Central memory CD4-positive, alpha-beta T cell (primary cell): ENCODE results near the gene CTNNB1.

Experiments used
- DNase-seq: peaks from one replicate; pipeline ENCODE4 v3.0.0; 2022

CTNNB1 gene

DNA sequence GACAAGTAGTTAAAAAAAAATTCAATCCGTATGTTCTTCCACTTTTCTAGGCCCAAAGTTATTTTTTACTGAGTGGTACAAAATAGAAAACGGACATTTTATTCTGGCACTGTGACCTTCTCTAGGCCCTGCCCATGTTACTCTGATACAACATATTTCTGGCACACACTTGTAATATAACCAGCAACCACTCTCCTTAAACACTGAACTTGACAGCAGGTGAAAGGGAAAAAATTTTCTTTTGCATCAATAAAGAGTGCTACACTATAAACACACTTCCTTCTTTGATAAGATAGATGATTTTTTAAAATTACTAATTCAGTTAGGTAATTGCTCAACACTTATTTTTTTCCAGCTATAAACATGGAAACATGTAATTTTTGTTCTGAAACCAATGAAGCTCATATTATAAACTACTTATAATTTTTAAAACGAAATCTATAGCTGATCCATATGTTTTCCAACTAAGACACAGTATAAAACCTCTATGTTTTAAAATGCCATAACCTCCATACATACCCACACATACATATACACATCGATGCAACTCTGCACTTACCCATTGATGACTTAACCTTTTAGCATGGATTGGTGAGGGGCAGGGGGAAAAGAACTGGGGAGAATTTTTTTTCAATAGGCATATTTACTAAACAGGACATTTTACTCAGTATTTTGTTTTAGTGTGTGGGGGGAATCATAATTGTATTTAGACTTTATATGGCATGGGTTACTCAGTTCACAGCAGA is 5.3 kb upstream of the CTNNB1 start:
- DNase-seq: no peak

DNA sequence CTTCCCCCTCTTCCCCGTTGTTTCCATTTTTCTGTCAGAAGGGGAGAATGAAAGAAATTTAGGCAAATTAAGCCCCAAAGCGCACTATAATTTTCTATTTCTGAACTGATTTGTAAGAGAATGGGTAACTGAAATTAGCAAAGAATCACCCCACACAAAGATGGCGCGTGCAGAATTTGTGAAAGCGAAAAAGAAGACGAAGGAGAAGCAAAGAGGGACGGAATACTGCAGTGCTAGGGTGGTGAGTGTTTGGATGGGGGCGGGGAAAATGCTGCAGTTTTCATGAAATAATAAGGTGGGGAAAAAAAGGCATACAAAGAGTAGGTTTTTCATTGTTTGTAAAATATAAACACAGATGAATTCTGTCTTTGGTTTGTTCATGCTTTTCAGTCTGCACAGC is 4.6 kb upstream of the CTNNB1 start:
- DNase-seq: no peak

DNA sequence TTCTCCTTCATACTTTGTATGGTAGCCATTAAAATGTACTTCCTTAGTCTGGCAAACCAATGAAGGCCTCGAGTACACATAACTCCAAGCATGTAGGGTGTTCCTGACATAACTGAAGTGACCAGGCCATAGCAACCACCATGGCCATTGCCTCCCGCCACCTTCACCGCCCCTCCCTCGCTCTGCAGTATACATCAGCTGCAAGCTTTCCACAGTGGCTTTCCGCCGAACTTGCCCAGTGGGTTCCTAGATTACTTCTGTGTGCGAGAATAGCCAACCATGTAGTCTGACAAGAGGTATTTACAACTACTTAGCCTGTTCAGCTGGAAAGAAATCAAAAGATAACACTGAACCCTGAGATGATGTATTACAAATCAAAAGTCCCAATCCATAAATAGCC is 3.4 kb upstream of the CTNNB1 start:
- DNase-seq: no peak

DNA sequence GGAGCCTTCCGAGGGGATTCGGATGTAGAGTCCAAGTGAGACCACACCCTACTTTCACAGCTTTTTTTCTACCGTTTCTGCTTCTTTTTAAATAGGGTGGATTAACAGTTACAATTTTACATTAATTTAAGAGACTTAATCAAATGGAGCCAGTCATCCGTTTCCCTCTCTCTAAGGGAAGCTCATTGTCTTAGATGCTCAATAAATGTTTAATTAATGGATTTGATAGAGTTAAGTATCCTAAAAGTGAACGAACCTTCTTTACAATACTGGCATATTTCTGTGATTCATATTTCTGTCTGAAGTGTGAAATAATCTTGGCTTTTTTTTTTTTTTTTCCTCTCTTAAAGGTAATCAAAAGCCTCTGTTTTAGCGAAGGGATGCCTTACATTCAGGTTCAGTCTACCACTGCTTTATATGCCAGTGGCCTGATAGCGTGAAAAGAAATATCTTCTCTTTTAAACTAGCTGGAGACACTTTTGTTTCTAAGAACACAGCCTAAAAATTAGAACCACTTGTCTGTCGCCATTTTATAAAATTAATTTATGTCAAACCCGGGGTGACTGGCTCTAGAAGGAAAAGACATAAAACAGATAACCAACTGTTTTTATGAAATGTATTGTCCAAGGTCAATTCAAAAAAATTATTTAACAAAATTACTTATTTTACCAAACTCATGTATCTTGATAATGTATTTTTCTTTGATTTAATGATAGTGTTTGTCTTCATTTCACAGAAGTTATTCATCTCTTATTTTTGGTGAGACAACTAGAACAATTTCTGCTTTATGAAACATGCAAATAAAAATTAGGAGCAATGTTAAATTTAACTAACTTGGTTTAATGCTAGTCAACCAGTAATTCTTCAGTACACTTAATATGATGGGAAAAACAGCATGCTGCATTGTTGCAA is 2.5 kb upstream of the CTNNB1 start:
- DNase-seq: no peak

DNA sequence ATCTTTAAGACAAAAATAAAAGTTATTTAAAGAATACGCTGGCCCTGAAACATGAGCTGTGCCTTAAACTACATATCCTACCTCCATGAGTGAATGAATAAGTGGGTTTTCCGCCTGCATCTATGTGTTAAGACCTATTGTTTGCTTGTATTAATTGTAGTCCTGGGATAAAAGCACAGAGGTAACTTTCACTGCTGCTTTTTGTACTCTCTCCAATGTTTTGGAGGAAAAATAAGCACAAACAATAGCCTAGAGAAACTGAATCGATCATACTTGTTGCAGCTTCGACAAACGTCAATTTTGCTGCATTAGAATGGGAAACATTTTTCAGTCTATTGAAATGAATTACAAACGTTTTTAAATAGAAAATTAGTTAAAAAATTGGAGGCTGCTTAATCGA is 1.3 kb upstream of the CTNNB1 start:
- DNase-seq: no peak

DNA sequence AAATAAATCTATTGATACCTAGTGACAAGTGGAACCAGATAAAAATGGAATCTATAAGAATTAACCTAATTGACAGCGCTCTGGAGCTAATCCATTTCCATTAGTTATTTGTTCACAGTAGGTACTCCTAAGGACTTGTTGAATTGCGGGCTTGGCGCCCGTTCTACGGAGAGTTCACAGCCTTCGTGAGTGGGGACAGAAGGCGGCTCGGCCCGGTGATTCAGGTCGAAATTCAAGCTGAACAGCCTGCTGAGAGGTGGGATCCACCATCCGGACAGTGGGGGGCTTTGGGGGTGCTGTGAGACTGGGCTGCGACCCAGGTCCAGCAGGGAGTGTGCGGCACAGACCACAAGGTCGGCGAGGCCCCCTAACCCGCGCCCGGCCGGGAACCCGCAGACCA is 779 bp upstream of the CTNNB1 start:
- DNase-seq: peak; percentile 16

DNA sequence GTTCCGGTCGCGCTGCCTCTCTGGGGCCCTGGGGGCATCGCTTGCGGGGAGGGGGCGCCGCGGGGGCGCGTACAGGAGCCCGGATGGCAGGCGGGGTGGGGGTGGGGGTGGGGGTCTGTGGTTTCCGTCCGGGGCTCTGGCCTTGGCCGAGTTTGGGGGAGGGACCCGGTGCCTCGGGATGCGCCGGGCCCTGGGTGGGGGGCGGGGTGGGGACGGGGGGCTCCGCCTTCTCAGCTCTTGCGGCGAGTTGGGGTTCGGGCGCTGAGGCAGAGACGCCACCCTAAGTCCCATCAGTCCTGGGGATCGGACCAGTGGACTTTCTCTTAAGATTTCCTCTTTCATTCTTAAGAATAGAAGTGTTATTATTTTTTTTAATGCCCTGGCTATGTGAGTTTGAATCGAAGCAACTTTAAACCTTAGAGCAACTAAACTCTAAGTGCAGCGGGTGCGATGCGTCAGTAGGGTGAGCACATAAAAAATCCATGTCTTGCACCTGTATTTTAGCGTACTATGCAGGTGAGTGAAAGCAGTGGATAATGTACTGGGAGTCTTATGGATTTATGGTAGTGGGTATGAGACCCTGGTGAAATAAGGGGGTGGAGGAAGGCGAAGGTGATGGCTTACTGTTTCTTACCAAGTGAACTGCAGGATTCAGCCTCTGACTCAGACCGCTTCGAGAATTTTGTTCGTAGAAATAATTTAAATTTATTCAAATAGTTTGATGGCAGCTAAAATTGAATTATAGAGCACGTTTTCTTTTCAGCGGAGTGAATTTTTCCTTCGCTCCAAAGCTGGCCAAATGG is 762 bp downstream of the CTNNB1 start:
- DNase-seq: peak; percentile 26

DNA sequence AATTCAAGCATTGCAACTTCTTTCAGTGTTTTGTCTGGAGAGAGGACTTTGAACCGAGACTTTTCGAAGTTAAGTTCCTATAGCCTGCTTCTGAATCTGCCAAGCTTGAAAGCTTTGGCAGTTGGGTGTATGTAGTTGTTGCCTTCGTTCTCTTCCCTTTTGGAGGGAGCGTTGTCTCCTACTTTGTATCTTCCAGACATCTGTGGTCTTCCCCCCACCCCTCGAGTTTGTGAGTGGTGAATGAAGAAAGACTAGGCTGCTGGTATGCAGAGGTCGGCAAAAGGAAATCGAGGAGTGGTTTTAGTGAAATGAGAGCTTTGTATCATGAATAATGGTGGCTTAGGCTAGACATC is 1.3 kb downstream of the CTNNB1 start:
- DNase-seq: peak; percentile 38

DNA sequence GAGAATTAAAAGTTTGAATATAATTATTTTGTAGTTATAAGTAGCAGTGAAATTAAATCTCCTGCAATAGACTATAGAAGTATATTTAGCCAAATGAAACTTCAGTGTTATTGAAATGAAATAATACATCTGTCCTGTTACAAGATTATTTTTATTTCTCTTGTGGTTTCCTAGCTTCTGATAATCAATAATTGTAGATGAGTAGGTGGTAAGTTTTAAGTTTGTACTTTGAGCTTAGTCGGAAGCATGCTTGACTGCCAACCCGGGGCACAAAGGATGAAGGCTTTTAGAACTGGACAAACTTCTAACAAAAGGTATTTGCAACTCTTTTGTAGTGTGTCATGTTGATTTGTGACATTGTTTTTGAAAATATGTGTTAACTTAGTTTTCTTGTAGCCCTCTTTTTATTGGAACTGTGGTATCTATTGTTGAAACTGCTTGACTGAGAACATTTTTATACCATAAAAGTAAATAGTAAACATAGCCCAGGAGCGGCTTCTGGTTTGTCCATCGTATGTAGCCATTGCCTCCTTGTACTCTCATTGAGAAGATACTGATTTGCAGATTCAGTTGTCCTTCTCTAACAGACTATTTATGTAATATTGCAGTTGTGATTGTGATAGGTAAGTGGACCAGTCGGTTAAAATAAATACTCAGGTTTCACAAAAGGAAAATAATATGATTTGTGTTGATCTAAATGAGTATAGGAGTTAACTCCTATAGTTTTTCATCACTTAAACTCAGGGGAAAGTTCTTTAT is 2.9 kb downstream of the CTNNB1 start:
- no peak for DNase-seq

DNA sequence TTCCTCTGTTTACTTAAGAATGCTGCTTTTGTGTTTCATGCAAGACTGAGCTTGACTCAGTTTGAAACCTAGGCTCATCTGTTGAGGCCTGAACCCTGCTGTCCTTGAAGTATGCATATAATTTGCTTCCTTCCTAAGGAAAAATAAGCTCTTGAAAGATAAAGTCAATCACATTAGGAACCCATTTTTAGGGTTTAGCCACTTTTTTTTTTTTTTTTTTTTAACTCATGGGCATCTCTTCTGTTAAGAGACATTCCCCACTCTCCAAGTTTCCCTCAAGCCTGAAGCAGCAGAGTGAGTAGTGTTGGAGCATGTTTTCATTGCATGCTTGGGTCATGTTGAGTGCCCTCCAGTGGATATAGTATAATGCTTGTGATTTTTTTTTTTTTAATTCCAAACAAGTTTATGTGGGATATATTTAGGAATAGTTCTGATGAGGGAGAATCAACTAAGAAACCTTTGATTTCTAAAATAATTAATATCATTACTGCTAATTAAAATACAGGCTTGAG is 3.6 kb downstream of the CTNNB1 start:
- DNase-seq: no peak

DNA sequence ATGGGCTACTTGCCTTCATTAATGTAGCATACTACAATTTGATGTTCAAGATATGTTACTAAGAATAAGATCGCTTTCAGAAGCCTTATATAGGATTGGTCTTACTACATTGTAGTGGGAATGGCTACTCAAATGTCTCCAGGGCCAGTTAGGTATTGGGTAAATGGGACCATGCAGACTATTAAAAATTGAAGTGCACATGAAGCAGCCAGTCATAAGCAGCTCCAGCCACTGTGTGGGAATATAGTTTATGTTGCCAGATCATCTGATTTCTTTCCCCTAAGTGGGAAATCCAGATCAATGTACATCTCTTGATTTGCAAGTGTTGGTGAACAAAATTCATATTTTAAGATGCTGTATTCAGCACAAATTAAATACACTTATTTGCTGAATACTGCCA is 5.1 kb downstream of the CTNNB1 start:
- no peak for DNase-seq

DNA sequence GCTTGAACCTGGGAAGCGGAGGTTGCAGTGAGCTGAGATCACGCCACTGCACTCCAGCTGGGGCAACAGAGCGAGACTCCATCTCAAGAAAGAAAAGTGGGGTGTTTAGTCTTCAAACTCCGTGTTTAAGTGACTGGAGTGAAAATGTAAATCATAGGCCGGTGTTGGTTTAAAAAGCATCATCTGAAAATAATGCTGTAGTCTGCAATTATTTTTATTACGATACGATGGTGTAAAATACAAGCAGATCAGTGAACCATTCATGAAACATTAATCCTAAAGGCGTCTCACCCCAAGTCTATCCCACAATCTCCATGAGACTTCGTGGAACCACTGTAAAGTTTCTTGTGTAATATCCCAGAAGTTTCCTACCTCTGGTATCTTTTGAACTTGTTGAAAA is 6.3 kb downstream of the CTNNB1 start:
- DNase-seq: no peak

DNA sequence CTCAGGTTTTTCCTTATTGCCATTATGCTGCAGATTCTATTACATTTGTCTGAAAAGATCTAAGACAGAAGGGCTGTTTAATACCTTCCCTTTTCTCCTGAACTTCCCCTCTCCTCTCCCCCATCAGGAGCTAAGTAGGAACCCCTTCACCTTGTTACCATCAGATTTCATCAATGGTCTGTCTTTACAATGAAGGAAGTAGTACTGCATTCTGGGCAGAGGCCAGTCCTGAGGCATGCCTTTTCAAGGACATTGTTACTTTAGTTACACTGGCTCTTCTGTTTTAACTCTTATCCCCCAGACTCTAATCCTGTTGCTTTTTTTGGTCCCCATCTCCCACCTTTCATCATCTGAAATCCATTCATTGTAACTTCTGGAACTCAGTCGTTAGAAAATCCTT is 8.1 kb downstream of the CTNNB1 start:
- no peak for DNase-seq

DNA sequence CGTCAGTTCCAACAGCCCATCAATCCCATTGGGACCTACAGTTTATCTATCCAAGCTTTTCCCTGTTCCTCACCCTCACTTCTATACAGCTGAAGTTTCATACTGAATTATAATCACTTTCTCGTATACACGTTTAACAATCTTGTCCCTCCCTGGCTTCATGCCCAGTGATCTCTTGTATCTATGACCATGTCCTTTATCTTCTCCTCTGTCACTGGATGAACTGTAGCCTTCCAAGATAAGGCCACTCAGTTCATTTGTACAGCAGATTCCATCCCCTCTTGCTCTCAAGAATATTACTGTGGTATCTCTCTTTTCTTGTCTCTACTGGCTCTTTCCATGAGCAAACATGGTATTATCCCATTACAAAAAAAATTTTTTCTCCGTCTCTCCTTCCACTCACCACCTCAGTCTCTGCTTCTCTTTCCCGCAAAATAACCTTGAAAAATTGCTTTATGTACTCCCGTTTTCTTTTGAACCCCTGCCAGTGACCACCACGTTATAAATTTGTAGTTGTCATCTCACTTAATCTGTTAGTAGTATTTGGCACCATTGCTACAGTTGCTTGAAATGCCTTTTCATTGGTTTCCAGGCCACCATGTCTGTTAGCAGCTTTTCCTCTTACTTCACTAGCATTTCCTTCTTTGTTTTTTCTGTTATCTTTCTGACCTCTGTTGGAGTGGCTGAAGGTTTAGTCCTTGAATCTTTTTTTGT is 9.4 kb downstream of the CTNNB1 start:
- no peak for DNase-seq

DNA sequence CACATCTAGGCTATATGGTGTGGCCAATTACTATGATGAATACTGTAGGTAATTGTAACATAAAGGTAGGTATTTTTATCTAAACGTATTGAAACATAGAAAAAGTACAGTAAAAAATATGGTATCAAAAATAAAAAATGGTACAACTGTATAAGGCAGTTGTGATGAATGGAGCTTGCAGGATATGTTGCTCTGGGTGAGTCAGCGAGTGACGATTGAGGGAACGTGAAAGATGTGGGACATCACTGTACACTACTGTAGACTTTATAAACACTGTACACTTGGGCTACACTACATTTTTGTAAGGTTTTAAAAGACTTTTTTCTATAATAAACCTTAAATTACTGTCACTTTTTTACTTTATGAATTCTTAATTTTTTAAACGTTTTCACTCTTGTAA is 10.3 kb downstream of the CTNNB1 start:
- no peak for DNase-seq

DNA sequence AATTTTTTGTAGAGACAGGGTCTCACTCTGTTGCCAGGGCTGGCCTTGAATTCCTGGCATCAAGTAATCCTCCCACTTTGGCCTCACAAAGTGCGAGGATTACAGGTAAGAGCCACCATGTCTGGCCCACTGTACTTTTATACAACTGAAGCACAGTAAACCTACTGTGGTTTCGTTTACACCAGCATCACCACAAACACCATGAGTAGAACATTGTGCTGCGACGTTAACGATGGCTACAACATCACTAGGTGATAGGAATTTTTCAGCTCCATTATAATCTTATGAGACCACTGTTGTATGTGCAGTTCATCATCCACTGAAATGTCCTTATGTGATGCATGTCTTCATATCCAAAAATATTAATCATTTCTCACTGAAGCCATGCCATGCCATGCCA is 11.7 kb downstream of the CTNNB1 start:
- no peak for DNase-seq

DNA sequence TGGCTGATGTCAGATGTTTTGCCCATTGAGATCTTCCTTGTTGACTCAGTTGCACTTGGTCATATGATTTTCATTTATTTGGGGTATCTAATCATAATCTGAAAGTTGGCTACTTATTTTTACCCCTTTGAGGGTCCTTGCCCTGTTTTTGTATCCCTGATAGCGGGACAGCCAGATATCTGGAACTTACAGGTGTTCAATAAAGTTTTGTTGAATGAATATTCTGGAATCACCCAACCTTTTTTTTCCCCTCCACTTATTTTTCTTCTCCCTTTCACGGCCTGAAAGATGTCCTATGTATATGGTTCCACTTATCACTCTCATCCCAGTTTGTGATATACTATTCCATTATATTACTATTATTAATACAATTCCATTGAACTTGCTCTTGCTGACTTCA is 12.8 kb downstream of the CTNNB1 start:
- DNase-seq: no peak

DNA sequence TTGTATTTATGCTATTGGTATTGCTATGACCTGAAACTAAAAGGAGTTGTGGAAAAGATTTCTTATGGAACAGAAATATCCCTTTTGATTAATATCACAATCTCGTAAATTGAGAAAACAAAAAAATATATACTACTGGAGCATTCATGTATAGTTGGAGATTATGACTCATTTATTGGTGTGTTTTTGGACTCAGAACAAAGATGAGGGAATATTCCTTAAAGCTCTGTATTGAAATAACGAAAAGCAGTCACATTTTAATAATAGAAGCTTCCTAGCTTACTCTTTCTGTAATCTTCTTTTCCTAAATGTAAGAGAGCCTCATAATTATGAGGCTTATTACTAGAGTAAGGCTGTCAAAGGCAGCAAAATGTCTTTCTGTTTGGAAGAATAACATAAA is 14.3 kb downstream of the CTNNB1 start:
- DNase-seq: no peak

DNA sequence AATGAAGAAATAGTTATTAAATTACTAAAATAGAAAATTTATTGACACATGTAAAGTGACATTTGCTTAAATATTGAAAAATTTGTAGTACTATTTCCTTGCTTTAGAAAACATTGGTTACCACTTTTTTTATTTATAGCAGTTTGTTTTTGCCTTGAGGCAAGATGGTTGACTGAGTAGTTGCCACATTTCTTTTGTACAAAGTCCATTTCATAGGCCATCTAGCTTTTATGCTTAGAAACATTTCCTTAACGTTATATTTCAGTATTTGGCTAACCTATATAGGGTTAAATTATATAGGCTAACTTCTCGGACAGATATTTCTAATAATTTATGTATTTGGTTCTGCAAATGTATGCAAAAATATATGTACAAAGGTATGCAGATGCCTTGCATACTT is 17.1 kb downstream of the CTNNB1 start:
- no peak for DNase-seq

DNA sequence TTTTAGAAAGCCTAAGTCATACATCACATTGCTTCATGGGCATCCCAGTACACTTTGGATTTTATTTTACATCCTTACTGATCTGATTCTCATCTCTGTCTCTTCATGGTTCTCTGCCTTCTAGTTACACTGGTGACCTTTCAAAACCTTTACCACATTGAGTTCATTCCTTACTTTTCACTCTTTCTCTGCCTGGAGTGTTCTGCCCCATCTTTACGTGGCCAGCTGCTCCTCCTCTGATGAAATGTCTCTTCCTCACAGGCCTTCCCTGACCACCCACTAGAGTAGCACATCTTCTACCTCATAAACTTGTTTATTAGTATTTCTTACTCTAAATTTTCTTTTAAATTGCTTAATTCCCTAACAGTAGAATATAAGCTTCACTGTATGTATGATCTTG is 17.7 kb downstream of the CTNNB1 start:
- no peak for DNase-seq

DNA sequence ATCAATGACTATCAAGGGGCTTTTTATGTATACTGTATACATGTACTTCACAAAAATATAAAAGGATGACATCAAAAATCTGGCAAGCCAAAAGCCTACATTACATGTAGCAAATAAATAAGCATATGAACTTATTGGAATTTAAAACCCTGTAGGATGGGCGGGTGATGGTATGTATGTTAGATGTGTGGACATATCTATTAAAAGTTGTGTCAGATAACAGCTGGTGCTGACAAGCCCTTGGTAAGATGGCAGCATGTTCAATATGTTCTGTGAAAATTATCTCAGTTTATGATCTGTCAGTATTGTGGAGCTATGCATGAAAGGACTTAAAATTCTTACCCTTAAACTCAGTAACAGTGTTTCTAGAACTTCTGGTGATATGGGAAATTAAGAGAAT is 20.1 kb downstream of the CTNNB1 start:
- DNase-seq: no peak
